AG09309 (cell line): Measurements from ENCODE around the gene AKR1A1.
A peak's percentile ranks its signal among the peaks of the same experiment; 100 is the strongest.
"Not testable (repeated sequence)": the region's sequence is repeated elsewhere in the genome, so short reads cannot be mapped to it uniquely, and the experiment has no call there.

Experiments used
- DNase-seq: peaks from one replicate; pipeline ENCODE4 v3.0.0-alpha.2; 2010; ENCODE audit warnings: low read depth
- H3K4me3 ChIP-seq: 2 replicates; pipeline ENCODE4 v1.5.1; 2011; ENCODE audit warnings: mild to moderate bottlenecking, low read depth, low read length, moderate library complexity; ENCODE audit not compliant: control insufficient read depth
- CTCF ChIP-seq: IDR thresholded peaks from 2 replicates; pipeline ENCODE4 v1.5.1; 2011; ENCODE audit warnings: mild to moderate bottlenecking, low read depth, low read length, inconsistent platforms; ENCODE audit not compliant: insufficient read depth, control insufficient read depth; ENCODE audit errors: missing control alignments

The AKR1A1 gene

GRCh38 chr1:45518910-45519309 lies 31.7 kb upstream of the AKR1A1 start:
- H3K4me3 ChIP-seq, result no peak overlapping the region
- DNase-seq, result no peak

GRCh38 chr1:45519774-45520173 lies 30.9 kb upstream of the AKR1A1 start:
- peak overlapping the region; percentile 5; the same call in 1 of the 2 replicates for H3K4me3 ChIP-seq
- not testable (repeated sequence) for DNase-seq

More at GRCh38 chr1:45518910-45519309, 31.7 kb upstream of the AKR1A1 start:
- no peak for TF ChIP-seq CTCF

- peak; percentile 84 for DNase-seq
- peak within 1 kb of the TSS; percentile 93 for H3K4me3 ChIP-seq
- no peak for TF ChIP-seq CTCF
Measured at GRCh38 chr1:45521413-45522323, 29.0 kb upstream of the AKR1A1 start, which contains the start of gene PRDX1. PRDX1 (minus strand) TSS chr1:45521884; CDS start chr1:45519043, 2,841 bp downstream.

- DNase-seq, result no peak
- TF ChIP-seq CTCF, result no peak
Measured at GRCh38 chr1:45522324-45523104, 28.1 kb upstream of the AKR1A1 start.

GRCh38 chr1:45523516-45523915 lies 27.1 kb upstream of the AKR1A1 start:
- not testable (repeated sequence) for DNase-seq, H3K4me3 ChIP-seq

More at GRCh38 chr1:45522324-45523104, 28.1 kb upstream of the AKR1A1 start:
- H3K4me3 ChIP-seq, result peak overlapping the region; percentile 93

GRCh38 chr1:45523975-45524374 lies 26.7 kb upstream of the AKR1A1 start:
- not testable (repeated sequence) for H3K4me3 ChIP-seq, DNase-seq

GRCh38 chr1:45526135-45526644 lies 24.4 kb upstream of the AKR1A1 start:
- H3K4me3 ChIP-seq, result no peak overlapping the region
- DNase-seq, result no peak
- no peak for TF ChIP-seq CTCF

GRCh38 chr1:45530632-45531135 lies 19.9 kb upstream of the AKR1A1 start:
- no peak overlapping the region for H3K4me3 ChIP-seq
- TF ChIP-seq CTCF, result no peak
- no peak for DNase-seq
